NCI-H2227 treated with DMSO at 0.1 percent for 48 hours (cell line): ENCODE data around the gene HS3ST4.

Source experiments
- DNase-seq: peaks from one replicate; lab custom pipeline; 2025; lab: John Stamatoyannopoulos, UW

HS3ST4 gene

DNA sequence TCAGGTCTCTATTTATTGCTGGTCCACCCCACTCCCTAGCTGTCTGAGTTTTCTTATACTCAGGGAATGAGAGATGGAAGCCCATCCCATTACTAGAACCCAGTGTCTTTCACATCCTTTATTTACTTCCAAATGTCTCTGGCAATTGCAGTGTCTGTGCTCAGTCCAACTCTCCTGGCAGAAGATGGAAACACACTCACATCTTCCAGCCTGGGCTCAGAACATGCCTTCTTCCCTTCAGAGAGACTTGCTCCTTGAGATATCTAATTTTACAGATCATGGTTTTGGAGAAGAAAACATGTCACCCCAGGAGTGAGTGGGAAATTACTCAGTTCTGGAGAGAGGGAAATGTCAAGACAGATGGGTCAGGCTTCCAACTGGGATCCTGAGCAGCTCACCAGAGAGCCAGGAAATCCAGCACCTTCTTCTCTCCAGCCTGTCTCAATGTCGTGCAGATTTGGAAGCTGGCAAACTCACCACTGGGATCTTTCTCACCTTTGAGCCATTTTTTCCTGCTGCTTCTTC lies 494.4 kb downstream of the HS3ST4 start:
- no peak for DNase-seq
